GM18873 (cell line): ENCODE measurements around the gene SEPTIN3.

Experiments
- ATAC-seq: cut with Tn5 transposase; IDR thresholded peaks from one replicate; pipeline ENCODE4 v1.9.1; 2021; ENCODE audit warnings: mild to moderate bottlenecking, moderate library complexity, moderate number of reproducible peaks; ENCODE audit not compliant: unreplicated experiment, low FRiP score

The SEPTIN3 gene, protein sequence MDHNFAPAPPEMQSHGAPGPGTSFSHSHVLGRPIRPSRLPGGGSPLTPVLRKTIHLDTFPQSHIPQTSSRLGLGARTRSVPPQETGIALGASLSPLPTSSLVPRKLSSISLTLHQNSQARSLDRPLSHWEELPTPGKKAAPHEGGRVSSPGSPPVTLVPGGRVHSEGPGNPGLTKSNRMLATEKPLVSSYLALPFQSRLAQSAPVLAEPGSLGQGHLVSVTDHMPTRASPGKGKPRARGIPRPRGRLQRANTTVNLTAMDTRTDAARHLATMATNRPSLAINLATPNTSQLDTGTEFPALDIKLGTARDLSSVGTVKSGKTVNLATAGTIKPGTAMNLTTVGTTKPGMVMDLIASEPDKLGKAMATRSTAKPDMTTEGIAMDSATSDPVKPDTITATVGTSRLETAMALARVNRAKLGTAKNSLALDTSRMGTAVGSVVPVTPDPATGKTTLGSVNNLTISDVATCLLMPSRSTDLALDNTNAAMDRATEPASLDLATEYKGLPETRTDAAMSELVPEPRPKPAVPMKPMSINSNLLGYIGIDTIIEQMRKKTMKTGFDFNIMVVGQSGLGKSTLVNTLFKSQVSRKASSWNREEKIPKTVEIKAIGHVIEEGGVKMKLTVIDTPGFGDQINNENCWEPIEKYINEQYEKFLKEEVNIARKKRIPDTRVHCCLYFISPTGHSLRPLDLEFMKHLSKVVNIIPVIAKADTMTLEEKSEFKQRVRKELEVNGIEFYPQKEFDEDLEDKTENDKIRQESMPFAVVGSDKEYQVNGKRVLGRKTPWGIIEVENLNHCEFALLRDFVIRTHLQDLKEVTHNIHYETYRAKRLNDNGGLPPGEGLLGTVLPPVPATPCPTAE

DNA sequence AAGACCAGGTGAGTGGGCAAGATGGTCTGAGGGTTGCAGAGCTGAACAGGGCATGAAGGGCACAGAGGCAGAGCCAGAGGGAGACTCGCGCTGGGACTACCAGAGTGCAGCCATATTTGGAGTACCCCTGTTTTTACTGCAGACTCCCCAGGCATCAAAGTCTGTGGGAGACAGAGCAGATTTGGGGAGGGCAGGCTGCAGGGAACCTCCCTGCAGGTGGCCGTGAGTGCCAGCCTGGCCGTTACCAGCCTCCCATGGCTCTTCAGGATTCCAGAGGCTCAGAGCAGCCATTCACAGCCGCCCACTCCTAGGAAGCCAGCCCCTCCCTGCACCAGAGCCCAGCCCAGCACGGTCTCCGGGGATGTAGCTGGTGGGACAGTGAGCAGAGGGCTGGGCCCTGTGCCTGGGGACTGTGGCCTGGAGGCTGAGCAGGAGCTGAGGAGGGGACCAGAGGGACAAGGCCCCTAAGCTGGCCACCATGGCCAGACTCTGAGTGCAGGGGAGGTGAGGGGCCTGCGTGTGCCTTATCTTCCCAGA, at the start of gene SEPTIN3:
Gene SEPTIN3, plus strand, starts transcription at position 334 of the 537 bp plus-strand sequence. CDS start 2,050 bp downstream, outside the sequence.
- no peak for ATAC-seq

DNA sequence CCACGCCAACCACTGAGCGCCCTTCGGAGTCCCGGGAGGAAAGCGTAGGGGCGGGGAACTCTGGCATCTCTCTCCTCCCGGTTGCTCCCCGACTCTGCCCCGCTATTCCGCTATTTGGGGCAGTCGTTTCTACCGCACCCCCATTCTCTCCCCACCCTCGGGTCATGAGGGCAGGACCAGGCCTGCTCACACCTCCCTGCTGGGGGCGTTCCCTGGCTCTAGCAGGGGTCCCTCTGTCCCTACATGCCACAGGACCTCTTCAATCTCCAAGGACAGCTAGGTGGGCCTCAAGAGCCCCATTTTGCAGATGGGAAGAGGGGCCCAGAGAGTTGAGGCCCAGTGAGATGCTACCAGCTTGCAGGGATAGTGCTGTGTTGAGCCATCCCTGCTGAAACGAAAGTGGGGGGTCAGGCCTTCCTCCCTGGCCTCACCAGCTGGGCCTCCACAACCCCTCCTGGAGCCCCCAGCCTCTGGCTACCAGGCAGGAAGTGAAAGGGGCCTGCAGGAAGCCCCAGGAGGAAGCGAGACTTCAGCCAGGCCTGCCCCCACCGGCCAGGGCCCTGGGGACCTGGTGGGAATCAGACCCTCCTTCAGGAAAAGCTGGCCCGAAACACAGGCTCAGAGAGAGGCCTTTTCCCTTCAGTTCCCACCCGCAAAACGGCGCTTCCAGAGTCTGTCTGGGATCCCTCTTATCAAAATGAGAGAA, 48.8 kb upstream of the SEPTIN3 start:
- no peak for ATAC-seq

DNA sequence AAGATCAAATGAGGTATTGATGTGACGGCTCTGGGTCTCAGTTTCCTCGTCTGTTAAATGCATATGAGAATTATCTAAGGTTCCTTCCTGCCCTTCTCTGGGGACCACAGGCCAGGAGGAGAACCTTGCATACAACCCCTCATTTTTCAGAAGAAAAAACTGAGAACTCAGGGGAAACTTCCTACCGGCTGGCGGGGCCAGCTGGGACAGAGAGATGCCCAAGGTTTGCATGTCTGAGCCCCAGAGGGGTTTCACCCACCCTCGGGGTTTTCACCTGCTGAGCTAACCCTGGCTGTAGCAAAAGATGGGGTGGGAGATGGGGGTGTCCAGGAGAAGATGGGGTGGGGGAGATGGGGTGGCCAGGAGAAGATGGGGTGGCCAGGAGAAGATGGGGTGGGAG, 46.9 kb upstream of the SEPTIN3 start:
- ATAC-seq = no peak

DNA sequence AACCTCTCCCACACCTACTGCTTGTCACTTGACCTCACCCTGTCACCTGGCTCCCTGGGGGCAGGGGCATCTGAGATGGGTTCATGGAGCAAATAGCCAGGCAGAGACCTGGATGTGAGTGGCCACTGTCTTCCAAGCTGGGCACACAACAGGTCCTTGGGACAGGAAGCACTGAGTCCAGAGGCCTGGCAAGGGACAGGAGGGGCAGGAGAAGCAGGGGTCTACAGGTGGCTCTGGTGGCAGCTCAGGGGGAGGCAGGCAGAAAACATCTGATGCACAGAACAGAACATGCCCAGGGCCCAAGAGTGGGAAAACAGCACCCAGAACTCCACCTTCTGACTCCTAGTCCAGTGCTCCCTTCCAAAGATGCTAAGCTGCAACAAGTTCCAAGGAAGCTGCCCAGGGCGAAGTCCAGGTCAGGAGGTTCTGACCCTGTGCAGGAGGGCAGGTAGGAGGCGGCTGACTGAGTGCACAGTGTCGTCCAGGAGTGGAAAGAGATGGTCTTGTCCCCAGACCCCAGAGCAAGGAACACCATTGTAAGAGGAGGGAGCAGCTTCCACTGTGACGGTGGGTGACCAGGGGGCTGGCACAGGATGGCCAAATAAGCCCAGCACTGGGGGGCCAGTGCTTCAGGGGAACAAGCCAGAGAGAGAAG, 46.2 kb upstream of the SEPTIN3 start:
- no peak for ATAC-seq

DNA sequence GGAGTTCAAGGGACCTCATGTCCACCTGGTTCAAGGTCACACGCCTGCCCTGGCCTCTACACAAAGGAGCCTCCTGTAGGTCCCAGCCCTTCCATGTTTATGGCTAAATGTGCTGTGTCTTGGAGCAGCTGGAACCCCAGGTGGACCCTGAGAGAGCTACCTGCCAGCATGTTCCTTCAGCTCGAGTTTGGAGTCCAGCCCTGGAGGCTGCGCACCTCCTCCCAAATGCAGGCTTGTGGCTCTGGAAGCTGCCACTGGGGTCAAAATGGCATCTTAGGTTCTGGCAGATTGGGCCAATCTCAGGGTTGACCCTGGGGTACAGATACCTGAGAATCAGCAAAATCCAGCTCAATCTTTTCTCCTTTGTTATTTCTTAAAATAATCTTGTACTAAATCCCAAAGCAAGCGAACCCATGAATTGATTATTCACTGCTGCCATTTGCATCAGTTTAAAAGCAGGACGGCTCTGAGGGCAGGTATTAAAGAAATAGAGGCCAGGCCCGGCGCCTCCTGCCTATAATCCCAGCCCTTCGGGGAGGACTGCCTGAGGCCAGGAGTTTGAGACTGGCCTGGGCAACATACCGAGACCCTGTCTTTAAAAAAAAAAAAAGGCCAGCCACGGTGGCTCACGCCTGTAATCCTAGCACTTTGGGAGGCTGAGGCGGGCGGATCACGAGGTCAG, 45.5 kb upstream of the SEPTIN3 start:
- no peak for ATAC-seq

DNA sequence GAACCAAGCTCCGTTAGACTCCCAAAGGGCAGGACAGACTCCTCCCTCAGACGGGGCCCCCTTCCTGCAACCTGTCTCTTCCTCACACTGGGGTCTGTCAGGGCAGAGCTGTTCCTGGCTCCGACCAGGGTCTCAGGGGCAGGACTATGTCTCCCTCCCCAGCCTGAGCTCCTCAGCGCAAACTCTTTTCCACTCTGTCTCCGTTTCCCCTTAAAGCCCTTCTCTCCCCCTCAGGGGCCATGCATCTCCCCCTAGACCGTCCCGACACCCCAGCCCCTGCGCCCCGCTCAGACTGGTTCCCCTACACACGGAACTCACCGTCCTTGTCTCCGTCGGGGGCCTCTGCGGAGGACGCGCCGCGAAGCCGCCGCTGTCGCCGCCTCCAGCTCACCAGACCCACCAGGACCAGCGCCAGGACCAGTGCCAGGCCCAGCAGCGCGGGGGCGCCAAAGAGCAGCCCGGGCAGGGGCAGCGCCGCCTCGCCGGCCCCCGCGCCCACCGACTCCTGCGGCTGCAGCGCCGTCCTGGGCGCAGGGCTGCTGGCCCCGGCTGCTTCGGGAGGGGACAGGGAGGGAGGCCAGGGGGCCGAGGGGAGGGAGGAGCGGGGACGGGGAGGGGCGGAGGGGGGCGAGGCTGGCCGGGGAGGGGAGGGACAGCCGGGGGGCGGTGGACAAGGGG, 43.3 kb upstream of the SEPTIN3 start:
- no peak for ATAC-seq

DNA sequence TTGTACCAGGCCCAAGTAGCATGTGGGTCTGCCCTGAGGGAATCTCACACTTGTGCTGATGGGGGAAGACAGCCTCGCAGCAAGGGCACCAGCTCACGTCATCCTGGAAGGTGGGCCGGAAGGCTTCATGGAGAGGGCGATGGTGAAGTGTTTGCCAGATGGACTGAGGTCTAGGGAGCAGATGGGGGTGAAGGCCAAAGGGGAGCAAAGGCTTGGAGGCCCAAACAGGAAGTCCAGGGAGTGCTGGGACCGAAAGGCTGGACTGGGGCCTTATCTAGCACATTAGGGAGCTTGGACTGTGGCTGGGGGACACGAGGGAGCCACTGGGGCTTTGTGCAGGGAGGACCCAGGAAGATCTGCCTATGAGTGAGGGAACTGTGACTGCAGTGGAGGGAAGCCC, 41.4 kb upstream of the SEPTIN3 start:
- no peak for ATAC-seq

DNA sequence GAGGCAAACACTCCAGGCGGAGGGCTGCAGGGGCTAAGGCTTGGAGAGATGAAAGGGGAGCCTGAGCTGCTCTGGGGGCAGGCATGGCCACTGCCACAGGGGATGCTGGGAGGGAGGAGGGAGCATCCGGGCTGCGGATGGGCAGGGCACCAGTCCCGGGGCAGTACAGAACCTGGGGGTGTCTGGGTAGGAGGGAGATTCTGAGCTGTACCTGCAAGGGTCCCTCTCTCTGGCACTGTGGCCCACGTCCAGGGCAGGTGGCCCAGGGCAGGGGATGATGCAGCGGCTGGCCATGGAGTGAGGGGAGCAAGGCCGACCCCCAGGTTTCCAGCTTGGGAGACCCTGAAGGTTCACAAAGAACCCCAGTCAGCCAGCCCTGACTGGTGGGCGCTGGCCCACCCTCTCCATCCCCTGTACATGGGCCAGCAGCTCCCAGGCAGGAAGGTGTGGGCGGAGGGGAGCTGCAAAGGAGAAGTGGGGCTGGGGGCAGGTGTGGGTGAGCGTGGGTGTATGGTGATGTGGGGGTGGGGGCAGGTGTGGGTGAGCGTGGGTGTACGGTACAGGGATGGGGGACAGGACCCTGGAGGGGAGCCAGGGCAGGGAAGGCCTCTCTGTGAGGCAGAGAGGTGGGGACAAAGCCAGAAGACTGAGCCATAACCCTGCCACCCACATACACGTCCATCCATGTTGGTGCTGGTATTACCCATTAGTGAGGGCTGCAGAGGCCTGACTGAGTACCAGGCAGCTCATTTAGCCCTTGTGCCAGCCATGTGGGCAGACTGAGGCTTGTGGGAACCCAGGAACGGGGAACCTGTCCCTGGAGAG, 40.4 kb upstream of the SEPTIN3 start:
- no peak for ATAC-seq

DNA sequence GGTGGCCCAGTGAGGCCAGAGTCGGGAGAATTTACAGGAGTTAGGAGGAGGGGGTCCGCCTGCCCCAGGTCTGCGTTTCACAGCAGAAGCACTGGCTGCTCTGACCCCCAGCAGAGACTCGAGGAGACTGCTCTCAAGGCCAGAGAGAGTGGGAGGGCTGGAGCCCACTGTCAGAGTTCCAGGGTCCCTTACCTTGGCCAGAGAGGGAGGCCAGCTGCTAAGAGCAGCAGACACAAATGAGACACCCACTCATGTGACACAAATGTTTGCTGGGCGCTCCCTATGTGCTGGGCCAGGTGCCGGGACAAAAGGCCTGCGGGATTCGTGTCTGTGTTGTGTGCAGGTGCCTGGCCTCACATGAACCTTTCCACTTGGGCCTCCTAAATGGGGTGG, 39.8 kb upstream of the SEPTIN3 start:
- no peak for ATAC-seq

DNA sequence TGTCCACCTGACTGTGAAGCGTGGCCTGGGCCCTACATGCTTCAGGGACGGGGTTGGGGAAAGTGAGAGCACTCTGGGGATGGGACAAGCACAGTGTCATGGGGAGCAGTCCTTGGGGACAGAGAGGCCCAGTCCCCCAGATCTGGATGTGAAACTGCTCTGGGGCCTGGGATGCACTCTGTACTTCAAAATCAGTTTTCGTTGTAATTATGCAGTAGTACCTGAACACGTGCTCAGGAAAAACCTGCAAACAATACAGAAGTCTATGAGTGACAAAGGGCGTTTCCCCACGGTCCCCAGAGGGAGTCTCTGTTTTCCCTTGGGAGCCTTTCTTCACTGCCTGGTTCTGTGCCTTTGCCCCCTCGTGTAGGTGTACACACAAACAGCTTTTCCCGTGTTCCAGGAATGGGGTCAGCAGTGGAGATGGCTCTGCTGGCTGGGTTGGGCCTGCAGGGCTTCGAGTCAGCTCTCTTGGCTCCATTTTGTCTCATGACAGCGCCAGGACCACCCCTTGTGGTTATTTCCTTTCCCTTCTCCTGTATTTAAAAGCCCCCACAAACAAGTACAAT, 37.5 kb upstream of the SEPTIN3 start:
- ATAC-seq = no peak

DNA sequence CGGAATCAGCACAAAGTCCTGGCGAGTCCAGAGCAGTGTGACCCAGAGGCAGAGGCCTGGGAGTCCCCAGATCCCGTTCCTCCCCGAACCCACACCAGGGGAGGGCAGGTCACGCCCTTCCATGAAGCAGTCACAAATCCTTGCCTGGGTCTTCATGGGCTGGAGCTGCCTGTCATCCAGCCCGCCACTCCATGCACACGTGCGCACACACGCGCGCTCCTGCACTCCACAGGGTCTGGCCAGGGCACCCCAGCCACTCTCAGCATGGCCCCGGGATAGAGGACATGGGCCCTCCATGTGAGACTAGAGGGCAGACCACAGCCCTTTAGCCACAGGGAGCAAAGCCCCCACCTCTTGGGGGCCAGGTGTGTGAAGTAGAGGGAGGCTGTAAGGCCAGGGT, 36.9 kb upstream of the SEPTIN3 start:
- ATAC-seq = no peak

DNA sequence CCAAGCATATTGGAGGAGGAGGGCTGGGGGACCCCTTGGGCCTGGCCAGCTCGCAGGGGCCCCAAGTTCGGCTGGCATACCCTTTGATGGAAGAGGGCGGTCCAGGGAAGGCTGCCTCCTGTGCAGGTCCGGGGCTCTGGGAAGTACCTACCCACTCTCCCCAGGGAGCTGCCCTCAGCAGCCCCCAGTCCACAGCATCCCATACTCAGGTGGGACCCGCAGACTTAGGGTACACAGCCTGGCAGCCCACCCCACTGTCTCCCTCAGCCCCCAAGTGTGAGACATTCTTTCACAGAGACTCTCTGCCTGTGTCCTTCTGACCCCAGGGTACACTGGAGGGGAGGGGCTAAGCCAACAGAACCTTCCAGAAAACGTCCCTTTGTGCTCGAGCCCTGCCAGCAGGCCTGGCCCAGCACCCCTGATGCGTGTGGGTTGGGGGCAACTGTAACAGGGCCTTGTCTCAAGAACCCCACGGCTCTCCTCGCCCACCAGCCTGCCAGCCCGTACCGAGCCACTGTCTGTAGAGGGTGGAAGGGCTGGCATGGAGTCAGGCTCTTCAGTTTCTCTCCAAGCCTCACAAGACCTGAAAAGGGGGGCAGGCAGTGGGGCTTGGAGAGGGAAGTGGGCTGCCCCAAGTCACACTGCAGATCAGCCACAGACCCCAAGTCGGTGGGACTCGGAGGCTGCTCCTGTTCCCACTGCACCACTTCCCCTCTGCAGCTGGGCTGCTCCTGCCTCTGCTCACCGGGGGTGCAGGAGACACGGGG, 35.6 kb upstream of the SEPTIN3 start:
- no peak for ATAC-seq

DNA sequence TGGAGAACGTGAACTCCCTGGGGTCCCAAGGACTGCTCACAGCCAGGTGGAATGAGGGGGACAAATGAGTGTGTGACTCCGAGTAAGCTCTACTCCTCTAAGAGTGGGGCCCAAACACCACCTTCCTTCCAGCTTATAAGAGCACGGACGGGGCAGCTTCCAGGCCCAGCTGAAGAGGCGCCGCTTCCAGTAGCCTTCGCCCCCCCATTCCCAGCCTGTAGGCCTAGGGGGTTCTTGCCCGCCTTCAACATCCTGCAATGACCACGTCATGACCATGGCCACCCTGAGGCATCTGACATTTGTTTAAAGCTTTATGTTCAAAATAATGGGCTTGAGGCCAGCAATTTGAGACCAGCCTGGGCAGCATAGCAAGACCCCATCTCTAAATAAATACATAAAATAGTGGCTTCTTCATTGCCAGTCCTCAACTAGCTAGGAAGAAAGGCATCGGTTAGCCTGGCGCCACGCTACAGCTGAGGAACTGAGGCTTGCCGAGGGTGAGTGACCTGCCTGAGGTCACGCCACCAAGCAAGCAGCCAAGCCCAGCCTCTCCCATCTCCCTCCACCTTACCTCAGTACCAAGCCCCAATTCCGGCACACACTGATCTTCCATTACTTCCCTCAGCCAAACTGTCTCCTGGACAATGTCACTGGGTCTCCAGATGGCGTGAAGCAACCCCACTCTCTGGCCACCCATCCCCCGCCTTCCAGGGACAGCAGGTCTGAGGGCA, 34.8 kb upstream of the SEPTIN3 start:
- no peak for ATAC-seq

DNA sequence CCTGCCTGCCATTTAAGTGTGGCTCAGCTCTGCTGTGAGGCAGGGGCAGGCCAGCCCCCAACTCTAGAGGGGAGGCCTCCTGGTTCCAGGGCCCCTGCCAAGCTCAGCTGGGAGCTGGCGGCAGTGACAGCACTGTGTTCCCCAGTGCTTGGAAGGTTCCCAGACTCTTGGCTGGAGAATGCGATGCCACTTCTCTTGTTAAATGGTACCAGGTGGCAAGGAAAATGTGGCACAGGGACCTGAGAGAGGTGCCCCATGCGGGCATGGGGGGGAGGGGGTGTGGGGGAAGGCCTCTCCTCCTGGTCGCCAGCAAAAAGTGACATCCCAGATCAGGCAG, 34.3 kb upstream of the SEPTIN3 start:
- ATAC-seq = no peak

DNA sequence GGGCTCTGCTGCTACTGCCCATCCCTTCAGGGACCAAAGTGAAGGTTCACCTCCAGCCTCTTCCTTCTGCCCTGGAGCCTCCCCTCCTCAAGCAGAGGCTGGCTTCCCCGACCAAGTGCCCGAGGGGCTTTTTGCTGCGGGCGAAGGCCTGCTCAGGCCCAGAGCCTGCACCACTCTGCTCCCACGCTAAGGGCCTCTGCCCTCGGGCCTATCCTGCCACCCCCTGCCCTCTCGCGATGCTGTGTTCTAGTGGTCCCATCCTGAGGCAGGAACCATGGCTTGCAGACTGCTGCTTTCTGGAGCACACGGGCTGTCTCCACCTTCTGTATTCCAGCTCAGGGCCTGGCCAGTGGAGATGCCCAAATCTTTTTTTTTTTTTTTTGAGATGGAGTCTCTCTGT, 33.7 kb upstream of the SEPTIN3 start:
- no peak for ATAC-seq

DNA sequence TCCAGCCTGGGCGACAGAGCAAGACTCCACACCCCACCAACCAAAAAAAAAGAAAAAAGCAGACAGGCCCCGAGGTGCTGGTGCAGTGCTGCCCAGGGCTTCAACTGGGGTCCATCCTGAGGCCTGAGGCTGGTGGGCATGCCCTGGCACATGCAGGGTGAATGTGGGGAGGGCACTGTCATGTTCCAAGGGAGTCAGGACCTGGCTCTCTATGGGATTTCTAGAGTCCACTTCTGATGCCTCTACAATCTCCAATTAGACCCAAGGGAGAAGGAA, 32.4 kb upstream of the SEPTIN3 start:
- no peak for ATAC-seq
